K562 (cell line): ENCODE results near the gene KAT6B. TPM values are rescaled to one million over a fixed set of nuclear protein-coding genes. Genes with fewer than 3 reads are reported as not detected.
A peak's percentile ranks its signal among the peaks of the same experiment; 100 is the strongest.

Source experiments
- ATAC-seq: fragments of 200-7000 bp; cut with Tn5 transposase; 3 replicates; pipeline ENCODE4 v1.9.1; 2020; ENCODE audit warnings: moderate library complexity
- BruUV-seq: library from RNA; stranded (reverse); fragments of 400-500 nt; replicated peaks from 2 replicates; lab custom pipeline; 2021; lab: Mats Ljungman, UMichigan
- CTCF ChIA-PET: fragments of 300-600 bp; formaldehyde crosslinking; extraction: SDS; loops from one replicate; lab custom pipeline; 2021; ENCODE audit warnings: low intra/inter-chr PET ratio; lab: Yijun Ruan, JAX
- POLR2A ChIA-PET: fragments of 300-600, 350-650 bp; sonication (Branson Sonifier 250); formaldehyde crosslinking; extraction: SDS; loops from one replicate; lab custom pipeline; 2021; ENCODE audit warnings: antibody characterized with exemption, inconsistent platforms; lab: Yijun Ruan, JAX
- DNase-seq, 4 experiments: peaks; one replicate each; pipeline versions ENCODE4 v3.0.0 to v3.0.0-alpha.2; 2011 to 2018; ENCODE audit warnings: low spot score in 3 of 4, mixed read lengths in 3 of 4; ENCODE audit errors: extremely low read depth in 1 of 4
- FAIRE-seq: peaks from 2 replicates; lab custom pipeline; 2011; peaks lifted over from hg19 to GRCh38; lab: Jason Lieb, UNC
- H2AFZ ChIP-seq: 2 replicates; pipeline ENCODE4 v1.6.0; 2011; ENCODE audit warnings: low read depth, low read length, control low read depth, inconsistent platforms
- H3K27ac ChIP-seq: fragments of 200-600 bp; 3 replicates; pipeline ENCODE4 v1.8.0; 2011; ENCODE audit warnings: low read depth, mild to moderate bottlenecking, control low read depth, inconsistent platforms, low read length, moderate library complexity, mixed read lengths; ENCODE audit errors: extremely low read depth
- H3K27me3 ChIP-seq, 2 experiments: fragments of 300-600 bp in 1 of 2; 2 replicates in 1 of 2; 3 replicates in 1 of 2; pipeline versions ENCODE4 v1.6.0 to v1.8.0; 2011; ENCODE audit warnings: inconsistent platforms in 2 of 2, low read length in 2 of 2, mild to moderate bottlenecking in 1 of 2, mixed read lengths in 1 of 2, moderate library complexity in 1 of 2; ENCODE audit not compliant: control insufficient read depth in 2 of 2, insufficient read depth in 2 of 2
- H3K36me3 ChIP-seq: fragments of 300-600 bp; 3 replicates; pipeline ENCODE4 v1.8.0; 2011; ENCODE audit warnings: mild to moderate bottlenecking, low read length, inconsistent platforms; ENCODE audit not compliant: control insufficient read depth, insufficient read depth
- H3K4me1 ChIP-seq, 2 experiments: fragments of 200-600 bp in 1 of 2; replicated peaks in 1 of 2; 2 replicates in 1 of 2; 3 replicates in 1 of 2; pipeline versions ENCODE4 v1.5.1 to v1.8.0; 2011; ENCODE audit warnings: inconsistent platforms in 2 of 2, low read length in 2 of 2, mild to moderate bottlenecking in 1 of 2, mixed read lengths in 1 of 2, moderate library complexity in 1 of 2; ENCODE audit not compliant: control insufficient read depth in 2 of 2, insufficient read depth in 2 of 2
- H3K4me2 ChIP-seq: 2 replicates; pipeline ENCODE4 v1.6.1; 2011; ENCODE audit warnings: low read length, control low read depth, inconsistent platforms, mixed read lengths; ENCODE audit not compliant: insufficient read depth
- H3K4me3 ChIP-seq: fragments of 200-600 bp; sonication (generic), shearing (Covaris generic); 2 replicates; pipeline ENCODE4 v1.5.1; 2016; ENCODE audit warnings: control low read depth, inconsistent platforms
- H3K79me2 ChIP-seq: fragments of 200-600 bp; 3 replicates; pipeline ENCODE4 v1.8.0; 2011; ENCODE audit warnings: low read length, inconsistent platforms; ENCODE audit not compliant: control insufficient read depth, insufficient read depth
- H3K9ac ChIP-seq, 2 experiments: 2 replicates each; pipeline versions ENCODE4 v1.6.0 to v1.6.1; 2011; ENCODE audit warnings: low read depth in 2 of 2, low read length in 2 of 2, control low read depth in 1 of 2, inconsistent platforms in 1 of 2, mild to moderate bottlenecking in 1 of 2, mixed read lengths in 1 of 2; ENCODE audit not compliant: insufficient read depth in 1 of 2
- H3K9me1 ChIP-seq: one replicate; pipeline ENCODE4 v1.6.0; 2011; ENCODE audit warnings: inconsistent platforms, mild to moderate bottlenecking, low read length, moderate library complexity; ENCODE audit not compliant: control insufficient read depth, insufficient read depth
- H3K9me3 ChIP-seq: replicated peaks from 2 replicates; pipeline ENCODE4 v1.5.1; 2011; ENCODE audit warnings: low read depth, low read length, inconsistent platforms; ENCODE audit not compliant: control insufficient read depth, insufficient read depth
- H4K20me1 ChIP-seq: replicated peaks from 2 replicates; pipeline ENCODE4 v1.6.1; 2011; ENCODE audit warnings: low read length, inconsistent platforms, mixed read lengths; ENCODE audit not compliant: control insufficient read depth, insufficient read depth
- C11orf30 ChIP-seq: fragments of 450-650 bp; IDR thresholded peaks from 2 replicates; pipeline ENCODE4 v1.6.1; 2016; ENCODE audit warnings: low read depth, mild to moderate bottlenecking
- CBFB ChIP-seq: sonication (generic); formaldehyde crosslinking; IDR thresholded peaks from 2 replicates; pipeline ENCODE4 v1.4.0; 2020; ENCODE audit warnings: mild to moderate bottlenecking, missing genetic modification reagents
- ETV6 ChIP-seq, 3 experiments: fragments of 150-350 bp in 1 of 3; sonication (generic) in 1 of 3; formaldehyde crosslinking in 1 of 3; IDR thresholded peaks; 2 replicates each; pipeline versions ENCODE4 v1.6.1 to v1.8.0; 2014 to 2022; ENCODE audit warnings: borderline replicate concordance in 2 of 3, low read depth in 2 of 3, antibody characterized with exemption in 1 of 3, low read length in 1 of 3, mild to moderate bottlenecking in 1 of 3, missing genetic modification reagents in 1 of 3
- FIP1L1 ChIP-seq: fragments of 200-400 bp; formaldehyde crosslinking; IDR thresholded peaks from 2 replicates; pipeline ENCODE4 v1.6.1; 2018; ENCODE audit warnings: mild to moderate bottlenecking, low read depth, low read length; ENCODE audit not compliant: poor library complexity, severe bottlenecking
- FOXK1 ChIP-seq: sonication (generic); formaldehyde crosslinking; IDR thresholded peaks from 2 replicates; pipeline ENCODE4 v1.8.0; 2022; ENCODE audit warnings: missing genetic modification reagents, mild to moderate bottlenecking, borderline replicate concordance
- HIVEP1 ChIP-seq: fragments of 250-450 bp; sonication (Bioruptor Pico); IDR thresholded peaks from 2 replicates; pipeline ENCODE4 v1.4.0; 2020; ENCODE audit warnings: mild to moderate bottlenecking
- ZBTB1 ChIP-seq: sonication (generic); formaldehyde crosslinking; IDR thresholded peaks from 2 replicates; pipeline ENCODE4 v1.8.1; 2023; ENCODE audit warnings: missing genetic modification reagents, low read depth, mild to moderate bottlenecking, borderline replicate concordance
- ZNF175 ChIP-seq: fragments of 200-800 bp; sonication (Bioruptor generic); IDR thresholded peaks from 2 replicates; pipeline ENCODE4 v1.6.1; 2016; ENCODE audit warnings: low read depth, mild to moderate bottlenecking, missing genetic modification characterization, missing compliant biosample characterization
- ZNF263 ChIP-seq: sonication (generic); formaldehyde crosslinking; IDR thresholded peaks from 2 replicates; pipeline ENCODE4 v1.8.0; 2022; ENCODE audit warnings: mild to moderate bottlenecking, missing genetic modification reagents, borderline replicate concordance
- ZNF766 ChIP-seq: fragments of 200-800 bp; sonication (Bioruptor generic); conservative IDR thresholded peaks from 2 replicates; pipeline ENCODE4 v1.6.1; 2016; ENCODE audit warnings: missing genetic modification characterization, missing compliant biosample characterization
- WGBS: fragments of 100-300 bp; shearing (Covaris generic); methylation state at CpG from one replicate; pipeline ENCODE4 v1.1.6; 2016; ENCODE audit warnings: low coverage, mixed read lengths; ENCODE audit not compliant: insufficient coverage; ENCODE audit errors: missing lambda C conversion rate; 5-methylcytosine and 5-hydroxymethylcytosine counted together
- in situ Hi-C: fragments of 300-500 bp; cut with MboI; formaldehyde crosslinking; loops from 4 replicates; pipeline ENCODE4 v1.15.0; 2018; ENCODE audit warnings: inconsistent platforms, mixed read lengths
- intact Hi-C: fragments of 100-400 bp; cut with micrococcal nuclease; formaldehyde crosslinking; loops from 2 replicates; pipeline ENCODE4 v1.14.2; 2022
- polyA plus RNA-seq, 8 experiments: library from polyadenylated mRNA; depleted of rRNA in 4 of 8; stranded (reverse) in 5 of 8; unstranded in 3 of 8; fragments of >200 nt; fragmentation: Nextera tagmentation in 2 of 8; fragmentation: Illumina TruSeq in 1 of 8; extraction: Ambion mirVana in 2 of 8; extraction: Trizol in 1 of 8; gene quantifications; 2 replicates each; pipeline versions ENCODE4 v1.2.1 to v1.2.3, GENCODE V29; 2011 to 2014; ENCODE audit warnings: inconsistent platforms in 1 of 8, missing spikeins in 1 of 8
- total RNA-seq, 7 experiments: library from RNA; depleted of rRNA in 6 of 7; stranded (reverse); fragments of >200 nt in 6 of 7; fragmentation: Illumina TruSeq in 2 of 7; extraction: Trizol in 2 of 7; gene quantifications; 2 replicates each; pipeline versions ENCODE4 v1.2.1 to v1.2.3, GENCODE V29; 2011 to 2021; ENCODE audit warnings: low replicate concordance in 1 of 7

The KAT6B gene
- total and polyA plus RNA-seq, 9 of the 15 experiments (the other 6 are each of a cell fraction or from before 2014, with no cell fraction given), result 1.4 to 9.2 (median 6.8) TPM

DNA sequence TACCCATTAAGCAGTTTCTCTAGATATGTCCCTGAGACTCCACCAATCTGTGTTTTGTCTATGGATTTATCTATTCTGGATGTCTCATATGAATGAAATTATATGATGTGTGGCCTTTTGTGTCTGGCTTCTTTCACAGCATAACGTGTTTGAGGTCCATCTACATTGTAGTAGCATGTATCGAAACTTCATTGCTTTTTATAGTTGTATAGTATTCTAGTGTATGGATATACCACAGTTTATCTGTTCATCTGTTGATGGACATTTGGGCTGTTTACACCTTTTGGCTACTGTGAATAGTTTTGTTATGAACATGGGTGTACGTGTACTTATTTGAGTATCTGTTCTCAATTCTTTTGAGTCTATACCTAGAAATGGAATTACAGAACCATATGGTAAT, 9.6 kb downstream of the KAT6B start:
- WGBS, result 62% methylated on average over 3 of the region's 3 CpGs
- Histone ChIP-seq H3K27me3 (no peaks in the 10 kb centered on the region), H3K27ac (no peak overlapping the region), H3K9me1 (no peaks in the 10 kb centered on the region), H3K36me3 (no peaks in the 10 kb centered on the region), H3K4me2 (no peak overlapping the region), H4K20me1 (no peaks in the 10 kb centered on the region), H3K9ac (no peak overlapping the region), H2AFZ (no peak overlapping the region), H3K4me3 (no peak overlapping the region), H3K79me2 (no peaks in the 10 kb centered on the region), H3K9me3 (no peaks in the 10 kb centered on the region), H3K4me1 (no peaks in the 10 kb centered on the region)
- POLR2A ChIA-PET, result interaction anchor here (0.5 kb wide), 1 partner anchor 1726 kb away, joined by 4 read pairs; the partner anchor contains the start of gene NUDT13
- in situ Hi-C loops, result no loop called here
- BruUV-seq, result no TSS peak
- no peak for DNase-seq
- CTCF ChIA-PET, result no interaction called here
- no peak for FAIRE-seq
- TF ChIP-seq FOXK1 (CRISPR knock-in tag) (no peak), ETV6 (IDR thresholded peaks at IDR 0.05; ENCODE audit: borderline replicate concordance in 1 of 2, low read depth in 2 of 2, low read length in 1 of 2) (no peak), ETV6 (CRISPR knock-in tag; IDR thresholded peaks at IDR 0.05; ENCODE audit: borderline replicate concordance) (no peak), ZBTB1 (CRISPR knock-in tag) (no peak), CBFB (CRISPR knock-in tag) (no peak), HIVEP1 (no peak)
- ATAC-seq, result no peak
- intact Hi-C loops, result no loop called here

DNA sequence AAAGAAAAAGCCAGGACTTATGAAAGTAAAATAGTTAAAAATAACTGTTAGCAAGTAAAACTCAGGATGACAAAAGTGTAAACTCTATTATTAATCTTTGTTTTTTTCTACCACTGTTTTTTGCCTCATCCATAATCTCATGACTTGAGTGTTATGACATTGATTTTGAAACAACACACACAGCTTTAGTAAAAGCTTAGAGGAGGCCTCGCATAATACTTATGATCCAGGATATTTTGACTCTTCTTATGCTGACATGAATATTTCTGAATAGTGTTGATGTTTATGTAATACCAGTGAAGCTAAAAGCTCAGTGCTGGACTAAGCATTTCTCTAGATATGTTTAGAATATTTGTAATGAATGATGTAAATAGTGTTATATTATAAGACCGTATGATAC, 10.5 kb downstream of the KAT6B start:
- no peak overlapping the region for H3K4me2 ChIP-seq
- H2AFZ ChIP-seq, result no peak overlapping the region
- no peak overlapping the region for H3K4me3 ChIP-seq
- H3K36me3 ChIP-seq, result no peaks in the 10 kb centered on the region
- no peaks in the 10 kb centered on the region for H4K20me1 ChIP-seq
- H3K9ac ChIP-seq, result no peak overlapping the region
- DNase-seq, result no peak
- ChIA-PET CTCF (no interaction called here), POLR2A (no interaction called here)
- no peaks in the 10 kb centered on the region for H3K27me3 ChIP-seq
- no peaks in the 10 kb centered on the region for H3K9me1 ChIP-seq
- no peak for ATAC-seq
- H3K9me3 ChIP-seq, result no peaks in the 10 kb centered on the region
- in situ Hi-C loops (no loop called here), intact Hi-C loops (no loop called here)
- no peak for FAIRE-seq
- 91% methylated on average over 2 of the region's 2 CpGs for WGBS
- TF ChIP-seq FIP1L1 (no peak), ZNF766 (CRISPR knock-in tag) (no peak), ZNF263 (CRISPR knock-in tag) (no peak), C11orf30 (peak; percentile 9; the same call in 1 of the 2 replicates), ZNF175 (no peak)
- no peaks in the 10 kb centered on the region for H3K4me1 ChIP-seq
- H3K27ac ChIP-seq, result no peak overlapping the region
- H3K79me2 ChIP-seq, result no peaks in the 10 kb centered on the region
- no TSS peak for BruUV-seq
